ENCODE measurements around the gene SAMD4A.

GRCh38 chr14:54774824-54775223 is 207.9 kb downstream of the SAMD4A start:
- no peak for TF ChIP-seq CTCF (conservative IDR thresholded peaks at IDR 0.05 in 1 of 2, IDR thresholded peaks at IDR 0.05 in 1 of 2; ENCODE audit: low read depth in 1 of 2, low read length in 2 of 2)
- no peak for TF ChIP-seq EZH2 (IDR thresholded peaks at IDR 0.05; ENCODE audit: low read length, missing control alignments)

Data from fibroblast of lung (primary cell).